SK-N-MC (cell line): ENCODE data around the gene PPP1R7.

Source experiments
- EZH2 ChIP-seq: fragments of 200-600 bp; sonication (generic); IDR thresholded peaks from one replicate; pipeline ENCODE4 v1.6.1; 2017; ENCODE audit warnings: antibody characterized with exemption
- FOXP2 ChIP-seq: optimal IDR thresholded peaks from 2 replicates; pipeline ENCODE3; 2011; ENCODE audit warnings: mild to moderate bottlenecking, moderate library complexity; ENCODE audit not compliant: insufficient read depth; ENCODE audit errors: extremely low read length, control extremely low read depth
- POLR2AphosphoS5 ChIP-seq: IDR thresholded peaks from 2 replicates; pipeline ENCODE4 v1.6.1; 2012; ENCODE audit warnings: mild to moderate bottlenecking, low read depth, low read length, borderline replicate concordance

GRCh38 chr2:241153616-241154015, 3.3 kb downstream of the PPP1R7 start:
- no peak for TF ChIP-seq POLR2AphosphoS5
- TF ChIP-seq EZH2: no peak
- no peak for TF ChIP-seq FOXP2
